SKM-1 (cell line): ENCODE results near the gene F8A3.
"Not testable (repeated sequence)": the region's sequence is repeated elsewhere in the genome, so short reads cannot be mapped to it uniquely, and the experiment has no call there.

Experiments
- DNase-seq: peaks from one replicate; lab custom pipeline; 2025; ENCODE audit not compliant: unreplicated experiment; lab: John Stamatoyannopoulos, UW

F8A3 gene

GRCh38 chrX:155458471-155458870 is at the start of gene F8A3:
F8A3 (minus strand) TSS chrX:155458620; CDS start chrX:155458600, 20 bp downstream.
- DNase-seq: not testable (repeated sequence)

GRCh38 chrX:155505296-155505695 is 46.9 kb upstream of the F8A3 start:
- no peak for DNase-seq

GRCh38 chrX:155495134-155495533 is 36.7 kb upstream of the F8A3 start:
- DNase-seq: not testable (repeated sequence)

GRCh38 chrX:155491421-155491820 is 33.0 kb upstream of the F8A3 start:
- DNase-seq: not testable (repeated sequence)

GRCh38 chrX:155477136-155477535 is 18.7 kb upstream of the F8A3 start:
- not testable (repeated sequence) for DNase-seq

GRCh38 chrX:155466269-155466938 is 8.0 kb upstream of the F8A3 start:
- DNase-seq: not testable (repeated sequence)

- not testable (repeated sequence) for DNase-seq
Observed at GRCh38 chrX:155460501-155460900, 2.1 kb upstream of the F8A3 start.

GRCh38 chrX:155457761-155458447 is 516 bp downstream of the F8A3 start:
- DNase-seq: not testable (repeated sequence)

- no peak for DNase-seq
Observed at GRCh38 chrX:155441097-155441496, 17.3 kb downstream of the F8A3 start.

- DNase-seq: no peak
Observed at GRCh38 chrX:155435744-155436112, 22.7 kb downstream of the F8A3 start.

- DNase-seq: no peak
Observed at GRCh38 chrX:155434906-155435743, 23.3 kb downstream of the F8A3 start.

- DNase-seq: no peak
Observed at GRCh38 chrX:155417769-155418168, 40.7 kb downstream of the F8A3 start.
